WI38 (cell line): ENCODE results near the gene MEF2C.

Source experiments
- H3K4me3 ChIP-seq: 2 replicates; pipeline ENCODE4 v1.5.1; 2011; ENCODE audit warnings: low read depth, mild to moderate bottlenecking, control low read depth, low read length
- CTCF ChIP-seq: IDR thresholded peaks from 2 replicates; pipeline ENCODE4 v1.5.1; 2012; ENCODE audit warnings: low read depth, mild to moderate bottlenecking, control low read depth, low read length

The MEF2C gene

GRCh38 chr5:88872971-88873370, 10.0 kb downstream of the MEF2C start:
- no peak overlapping the region for H3K4me3 ChIP-seq
- no peak for TF ChIP-seq CTCF

GRCh38 chr5:88870285-88870684, 12.7 kb downstream of the MEF2C start:
- H3K4me3 ChIP-seq, result no peak overlapping the region
- no peak for TF ChIP-seq CTCF

- TF ChIP-seq CTCF, result no peak
- H3K4me3 ChIP-seq, result no peak overlapping the region
Observed at GRCh38 chr5:88868468-88869068, 14.4 kb downstream of the MEF2C start.

- no peak overlapping the region for H3K4me3 ChIP-seq
- TF ChIP-seq CTCF, result no peak
Observed at GRCh38 chr5:88867638-88868037, 15.3 kb downstream of the MEF2C start.

- no peak overlapping the region for H3K4me3 ChIP-seq
- TF ChIP-seq CTCF, result no peak
Observed at GRCh38 chr5:88863523-88863922, 19.5 kb downstream of the MEF2C start.

- H3K4me3 ChIP-seq, result no peak overlapping the region
- no peak for TF ChIP-seq CTCF
Observed at GRCh38 chr5:88862547-88863175, 20.3 kb downstream of the MEF2C start.

- H3K4me3 ChIP-seq, result no peak overlapping the region
- no peak for TF ChIP-seq CTCF
Observed at GRCh38 chr5:88861231-88861630, 21.8 kb downstream of the MEF2C start.
